GM18526 (cell line): ENCODE results near the gene SPRY1.

Experiments used
- POLR2A ChIP-seq: IDR thresholded peaks from 3 replicates; pipeline ENCODE4 v1.6.1; 2011; ENCODE audit not compliant: insufficient read length; ENCODE audit errors: extremely low read depth

Gene SPRY1

DNA sequence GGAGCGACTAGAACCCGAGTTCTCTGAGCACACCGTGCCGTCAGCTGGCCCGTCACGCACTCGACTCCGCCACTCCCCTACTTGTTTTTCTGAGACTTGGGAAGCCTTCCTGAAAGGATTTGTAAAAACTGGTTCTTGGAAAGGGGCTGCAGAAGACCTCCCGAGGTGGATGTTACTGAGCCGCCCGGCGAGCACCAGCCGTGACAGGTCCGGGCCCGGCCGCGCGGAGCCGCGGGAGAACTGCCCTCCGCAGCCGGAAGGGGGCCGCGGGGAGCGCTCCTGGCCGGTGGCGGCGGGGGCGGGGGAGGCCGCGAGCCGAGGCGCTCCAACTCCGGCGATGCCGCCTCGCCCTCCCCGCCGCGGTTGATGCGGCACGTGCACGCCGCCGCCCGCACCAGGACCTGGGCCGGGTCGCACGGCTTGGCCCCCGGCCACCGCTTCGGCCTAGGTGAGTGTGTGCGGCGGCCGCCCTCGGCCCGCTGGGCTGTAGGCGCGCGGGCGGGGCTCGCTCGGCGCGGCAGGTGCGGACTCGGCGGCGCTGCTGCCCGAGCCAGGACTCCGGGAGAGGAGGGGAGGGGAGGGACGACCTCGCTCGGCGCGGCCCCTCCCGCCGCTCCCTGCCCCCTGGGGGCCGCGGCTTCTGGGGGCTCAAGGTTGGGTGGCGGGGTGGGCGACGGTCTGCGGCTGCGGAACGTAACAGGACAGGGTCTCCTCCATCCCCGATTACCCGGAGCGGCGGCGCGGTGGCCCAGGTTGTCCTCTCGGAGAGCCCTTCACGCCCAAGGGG, 1.7 kb downstream of the SPRY1 start:
- no peak for TF ChIP-seq POLR2A

- peak; percentile 19 for TF ChIP-seq POLR2A
These were observed 2.4 kb downstream of the SPRY1 start for GRCh38 chr4:123398853-123399626.

GRCh38 chr4:123399627-123400358, 3.2 kb downstream of the SPRY1 start:
- TF ChIP-seq POLR2A = no peak

- TF ChIP-seq POLR2A = no peak
These were observed 4.9 kb downstream of the SPRY1 start for GRCh38 chr4:123401271-123402120.

DNA sequence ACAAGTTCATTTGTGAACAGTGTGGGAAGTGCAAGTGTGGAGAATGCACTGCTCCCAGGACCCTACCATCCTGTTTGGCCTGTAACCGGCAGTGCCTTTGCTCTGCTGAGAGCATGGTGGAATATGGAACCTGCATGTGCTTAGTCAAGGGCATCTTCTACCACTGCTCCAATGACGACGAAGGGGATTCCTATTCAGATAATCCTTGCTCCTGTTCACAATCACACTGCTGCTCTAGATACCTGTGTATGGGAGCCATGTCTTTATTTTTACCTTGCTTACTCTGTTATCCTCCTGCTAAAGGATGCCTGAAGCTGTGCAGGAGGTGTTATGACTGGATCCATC, 5.5 kb downstream of the SPRY1 start:
- TF ChIP-seq POLR2A = no peak

- TF ChIP-seq POLR2A = no peak
These were observed 6.5 kb downstream of the SPRY1 start for GRCh38 chr4:123403080-123403604.

- no peak for TF ChIP-seq POLR2A
These were observed 7.9 kb downstream of the SPRY1 start for GRCh38 chr4:123404533-123404932.

- TF ChIP-seq POLR2A = no peak
These were observed 8.8 kb downstream of the SPRY1 start for GRCh38 chr4:123405267-123405865.

GRCh38 chr4:123406872-123407271, 10.3 kb downstream of the SPRY1 start:
- no peak for TF ChIP-seq POLR2A

DNA sequence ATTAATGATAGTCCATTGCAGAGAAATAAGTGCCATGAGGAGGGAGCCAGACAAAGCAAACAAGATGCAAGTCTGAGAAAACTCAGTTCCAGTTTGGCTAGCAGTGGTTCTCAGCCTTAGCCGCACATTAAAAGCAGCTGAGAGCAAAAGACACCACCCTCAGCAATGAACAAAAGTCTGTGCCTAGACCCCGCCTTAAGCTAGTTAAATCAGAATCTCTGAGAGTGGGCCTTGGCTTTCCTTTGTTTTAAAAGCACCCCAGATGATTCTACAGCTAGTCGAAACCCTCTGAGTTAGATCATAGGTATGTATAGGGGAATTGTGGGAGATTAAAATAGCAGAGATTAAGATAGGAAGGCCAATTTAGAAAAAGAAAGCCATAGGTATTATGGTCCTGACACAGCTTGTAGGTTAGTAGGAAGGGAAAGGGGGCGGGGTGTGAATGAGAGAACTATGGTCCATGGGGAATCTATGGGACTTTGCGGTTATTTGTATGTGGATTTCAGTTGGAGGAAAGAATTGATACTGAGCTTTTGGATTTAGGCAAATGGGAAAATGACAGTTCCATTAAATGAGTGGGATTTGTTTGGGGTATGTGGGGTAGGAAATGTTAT, 12.0 kb downstream of the SPRY1 start:
- TF ChIP-seq POLR2A = no peak

- TF ChIP-seq POLR2A = no peak
These were observed 12.7 kb downstream of the SPRY1 start for GRCh38 chr4:123409334-123409733.

GRCh38 chr4:123411514-123411913, 14.9 kb downstream of the SPRY1 start:
- TF ChIP-seq POLR2A = no peak

GRCh38 chr4:123412091-123412505, 15.5 kb downstream of the SPRY1 start:
- no peak for TF ChIP-seq POLR2A
